ENCODE results near the gene HYPK.

DNA sequence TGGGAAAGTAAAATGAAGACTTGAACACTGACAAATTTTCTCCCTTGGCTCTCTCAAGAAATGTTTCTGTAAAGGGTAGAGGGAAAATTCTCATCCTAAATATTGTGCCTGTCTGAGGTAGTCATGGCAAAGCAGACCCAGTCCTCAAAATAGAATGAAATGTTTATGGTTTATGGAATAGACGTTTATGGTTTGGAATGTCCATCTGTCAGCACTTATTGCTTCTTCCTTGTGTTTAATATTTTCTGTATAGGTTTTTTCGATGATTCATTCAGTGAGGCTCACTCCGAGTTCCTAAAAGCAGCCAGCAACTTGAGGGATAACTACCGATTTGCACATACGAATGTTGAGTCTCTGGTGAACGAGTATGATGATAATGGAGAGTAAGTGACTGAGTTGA is 37.6 kb upstream of the HYPK start:
- TF ChIP-seq, protein P1, sequence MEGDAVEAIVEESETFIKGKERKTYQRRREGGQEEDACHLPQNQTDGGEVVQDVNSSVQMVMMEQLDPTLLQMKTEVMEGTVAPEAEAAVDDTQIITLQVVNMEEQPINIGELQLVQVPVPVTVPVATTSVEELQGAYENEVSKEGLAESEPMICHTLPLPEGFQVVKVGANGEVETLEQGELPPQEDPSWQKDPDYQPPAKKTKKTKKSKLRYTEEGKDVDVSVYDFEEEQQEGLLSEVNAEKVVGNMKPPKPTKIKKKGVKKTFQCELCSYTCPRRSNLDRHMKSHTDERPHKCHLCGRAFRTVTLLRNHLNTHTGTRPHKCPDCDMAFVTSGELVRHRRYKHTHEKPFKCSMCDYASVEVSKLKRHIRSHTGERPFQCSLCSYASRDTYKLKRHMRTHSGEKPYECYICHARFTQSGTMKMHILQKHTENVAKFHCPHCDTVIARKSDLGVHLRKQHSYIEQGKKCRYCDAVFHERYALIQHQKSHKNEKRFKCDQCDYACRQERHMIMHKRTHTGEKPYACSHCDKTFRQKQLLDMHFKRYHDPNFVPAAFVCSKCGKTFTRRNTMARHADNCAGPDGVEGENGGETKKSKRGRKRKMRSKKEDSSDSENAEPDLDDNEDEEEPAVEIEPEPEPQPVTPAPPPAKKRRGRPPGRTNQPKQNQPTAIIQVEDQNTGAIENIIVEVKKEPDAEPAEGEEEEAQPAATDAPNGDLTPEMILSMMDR (IDR thresholded peaks at IDR 0.05; ENCODE audit: low read depth, low read length, poor library complexity, severe bottlenecking) = no peak
- no peak for TF ChIP-seq EZH2phosphoT487 (IDR thresholded peaks at IDR 0.05; ENCODE audit: borderline replicate concordance, low read length)
